ENCODE measurements around the gene APOL4.
"Not testable (repeated sequence)": the region's sequence is repeated elsewhere in the genome, so short reads cannot be mapped to it uniquely, and the experiment has no call there.

Gene APOL4, protein sequence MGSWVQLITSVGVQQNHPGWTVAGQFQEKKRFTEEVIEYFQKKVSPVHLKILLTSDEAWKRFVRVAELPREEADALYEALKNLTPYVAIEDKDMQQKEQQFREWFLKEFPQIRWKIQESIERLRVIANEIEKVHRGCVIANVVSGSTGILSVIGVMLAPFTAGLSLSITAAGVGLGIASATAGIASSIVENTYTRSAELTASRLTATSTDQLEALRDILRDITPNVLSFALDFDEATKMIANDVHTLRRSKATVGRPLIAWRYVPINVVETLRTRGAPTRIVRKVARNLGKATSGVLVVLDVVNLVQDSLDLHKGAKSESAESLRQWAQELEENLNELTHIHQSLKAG

DNA sequence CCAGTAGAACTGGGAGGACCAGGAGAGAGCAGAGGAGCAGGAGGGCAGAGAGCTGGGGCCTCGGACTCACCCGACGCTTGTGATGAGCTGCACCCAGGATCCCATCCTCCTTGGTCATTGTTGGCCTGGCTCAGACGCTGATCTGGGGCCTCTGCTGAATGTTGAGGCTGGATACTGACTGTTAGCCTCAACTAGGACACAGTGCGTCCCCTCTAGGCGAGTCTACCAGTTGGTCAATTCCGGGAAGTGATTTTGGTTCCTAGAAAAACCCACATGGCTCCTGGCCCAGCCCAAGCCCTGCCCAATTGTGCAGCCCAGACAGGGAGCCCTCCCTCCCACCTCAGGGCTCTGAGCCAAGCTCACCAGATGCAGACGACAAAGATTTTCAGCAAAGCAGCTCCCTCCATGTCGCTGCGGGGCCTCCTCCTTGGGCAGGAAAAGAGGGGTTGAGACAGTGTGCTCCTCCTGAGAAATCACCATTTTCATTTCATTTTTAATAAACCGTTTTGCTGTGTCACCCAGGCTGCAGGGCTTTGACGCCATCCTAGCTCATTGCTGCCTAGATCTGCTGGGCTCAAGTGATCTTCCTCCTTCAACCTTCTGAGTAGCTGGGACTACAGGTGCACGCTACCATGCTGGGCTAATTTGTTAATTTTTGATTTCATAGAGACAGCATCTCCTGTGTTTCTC, at the start of gene APOL4:
Gene APOL4, minus strand, starts transcription at position 180 of the 690 bp plus-strand sequence. Its CDS starts 75 bp downstream, at position 105.
- peak in 1 of 2 donors; percentile 25 for DNase-seq

DNA sequence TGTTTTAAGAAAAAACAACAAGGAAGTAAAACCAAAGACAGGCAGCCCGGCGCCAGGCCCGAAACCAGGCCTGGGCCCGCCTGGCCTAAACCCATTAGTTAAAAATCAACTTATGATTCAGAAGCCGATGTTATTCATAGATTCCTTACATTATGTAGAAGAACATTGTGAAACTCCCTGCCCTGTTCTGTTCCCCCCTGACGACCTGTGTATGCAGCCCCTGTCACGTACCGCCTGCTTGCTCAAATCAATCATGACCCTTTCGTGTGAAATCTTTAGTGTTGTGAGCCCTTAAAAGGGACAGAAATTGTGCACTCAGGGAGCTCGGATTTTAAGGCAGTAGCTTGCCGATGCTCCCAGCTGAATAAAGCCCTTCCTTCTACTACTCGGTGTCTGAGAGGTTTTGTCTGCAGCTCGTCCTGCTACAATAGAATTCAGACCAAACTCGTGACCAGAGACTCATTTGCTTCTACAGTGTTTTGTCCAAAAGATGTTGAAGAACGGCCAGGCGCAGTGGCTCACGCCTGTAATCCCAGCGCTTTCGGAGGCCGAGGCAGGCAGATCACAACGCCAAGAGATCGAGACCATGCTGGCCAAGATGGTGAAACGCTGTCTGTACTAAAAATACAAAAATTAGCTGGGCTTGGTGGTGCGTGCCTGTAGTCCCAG, 48.8 kb upstream of the APOL4 start:
- DNase-seq: not testable (repeated sequence)

DNA sequence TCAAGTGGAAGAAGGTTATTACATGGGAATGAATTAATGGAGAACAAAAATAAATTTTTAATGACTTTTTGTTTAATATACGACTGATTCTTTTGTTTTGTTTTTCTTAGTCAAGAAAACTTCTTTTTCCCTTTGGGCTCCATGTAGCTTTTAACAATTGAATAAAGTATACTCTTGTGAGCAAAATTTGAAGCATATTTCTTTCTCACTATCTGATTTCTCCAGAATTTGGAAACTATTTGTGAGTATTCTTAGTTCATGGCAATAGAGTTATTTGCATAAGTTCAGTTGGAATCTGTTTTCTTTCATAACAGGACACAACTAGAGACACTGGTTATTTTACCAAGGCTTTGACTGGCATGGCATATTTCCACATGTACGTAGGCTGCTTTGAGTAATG, 47.6 kb upstream of the APOL4 start:
- no peak for DNase-seq

DNA sequence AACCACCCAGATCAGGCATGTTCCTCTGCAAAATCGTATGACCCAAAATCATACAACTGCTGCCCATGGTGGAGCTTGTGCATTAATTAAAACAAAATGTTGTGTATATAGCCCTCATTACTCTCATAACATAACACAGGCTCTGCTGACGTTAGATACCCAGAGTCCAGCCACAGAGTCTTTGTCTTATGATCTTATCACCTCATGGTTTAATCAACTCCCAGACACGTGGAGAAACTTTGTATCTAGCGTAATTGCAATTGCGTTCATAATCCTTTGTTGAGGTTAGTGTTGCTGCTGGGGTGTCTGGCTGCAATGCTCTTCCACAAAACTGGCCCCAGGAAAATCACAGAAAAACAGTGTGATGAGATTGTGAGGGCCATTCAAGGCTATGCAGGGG, 46.3 kb upstream of the APOL4 start:
- no peak for DNase-seq

DNA sequence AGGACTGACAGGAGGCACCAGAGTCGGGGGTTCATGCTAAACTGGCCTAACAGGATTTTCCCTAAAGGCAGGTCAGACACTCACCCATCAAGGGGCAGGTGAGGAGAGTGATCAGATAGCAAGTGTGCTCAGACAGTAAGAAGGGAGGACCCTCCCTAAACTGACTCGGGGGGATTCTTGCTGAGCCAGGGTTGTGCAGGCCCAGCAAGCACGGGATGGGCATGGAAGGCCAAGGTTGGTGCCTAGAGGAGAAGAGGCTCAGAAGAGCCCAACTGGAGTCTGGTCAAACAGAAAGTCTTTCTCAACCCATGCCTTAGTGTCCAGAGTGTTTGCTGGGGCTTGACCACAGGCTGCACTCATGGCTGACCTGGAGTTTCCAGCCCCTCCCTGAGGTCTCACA, 45.1 kb upstream of the APOL4 start:
- no peak for DNase-seq

DNA sequence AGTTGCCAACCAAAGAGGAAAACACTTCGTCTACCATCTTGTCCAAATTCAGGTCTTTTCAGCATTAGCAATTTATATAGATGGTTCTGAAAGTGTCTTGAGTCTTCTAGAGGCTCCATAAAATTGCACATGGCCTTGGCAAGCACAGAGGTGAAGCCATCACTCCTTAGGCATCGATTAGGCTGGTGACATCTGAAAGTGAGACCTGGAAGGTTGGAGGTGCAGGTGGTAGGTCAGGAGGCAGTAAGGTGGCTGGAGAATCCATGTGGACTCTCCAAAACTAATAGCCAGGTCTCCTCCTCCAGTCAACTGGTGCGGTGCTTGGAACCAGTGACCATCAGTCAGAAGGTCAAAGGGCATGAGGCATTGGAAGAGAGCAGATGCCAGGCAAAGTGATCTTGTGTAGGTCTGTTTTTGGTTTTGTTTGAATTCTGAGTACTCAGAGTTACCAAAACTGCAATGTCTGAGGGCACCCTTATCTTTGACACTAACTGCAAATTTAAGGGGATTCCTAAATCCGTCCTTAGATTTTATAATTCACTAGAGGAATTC, 44.3 kb upstream of the APOL4 start:
- DNase-seq: no peak

DNA sequence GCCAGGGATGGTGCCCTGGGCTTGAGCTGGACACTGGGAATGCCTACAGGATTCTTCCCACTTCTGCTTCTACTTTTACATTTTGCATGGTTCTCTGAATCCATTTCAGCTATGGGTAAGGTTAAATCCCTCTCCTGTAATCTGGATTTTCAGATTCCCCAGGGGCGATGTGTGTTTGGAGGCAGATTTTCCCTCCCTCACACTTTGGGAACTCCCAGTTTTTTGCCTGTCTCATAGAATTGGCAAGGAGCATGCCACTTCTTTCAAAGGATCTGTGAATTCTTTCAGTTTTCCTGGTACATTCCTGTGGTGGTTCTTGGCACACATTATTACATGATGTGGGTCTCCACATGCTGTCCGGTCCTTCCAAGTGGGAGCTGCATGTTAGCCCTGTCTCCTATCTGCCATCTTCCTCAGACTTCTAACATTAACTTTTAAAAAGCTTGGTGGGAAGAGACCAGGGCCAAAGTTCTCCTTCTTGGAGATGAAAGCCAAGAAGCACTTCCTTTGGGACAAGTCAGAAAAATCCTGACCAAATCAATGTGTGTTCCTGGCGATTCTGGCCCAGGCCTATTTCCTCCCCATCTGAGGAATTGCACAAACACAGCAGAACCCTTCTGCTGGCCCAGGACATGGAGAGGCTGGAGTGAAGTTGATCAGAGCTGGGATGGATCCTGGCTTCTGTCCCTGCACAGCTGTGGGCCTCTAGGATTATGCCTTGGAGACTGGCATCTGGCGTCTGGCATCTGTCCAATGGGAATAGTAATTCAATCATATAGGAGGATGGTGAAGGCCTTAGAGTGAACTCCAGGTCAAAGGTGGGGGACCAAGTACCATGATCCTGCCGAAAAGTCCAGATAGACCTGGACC, 43.1 kb upstream of the APOL4 start:
- DNase-seq: no peak

DNA sequence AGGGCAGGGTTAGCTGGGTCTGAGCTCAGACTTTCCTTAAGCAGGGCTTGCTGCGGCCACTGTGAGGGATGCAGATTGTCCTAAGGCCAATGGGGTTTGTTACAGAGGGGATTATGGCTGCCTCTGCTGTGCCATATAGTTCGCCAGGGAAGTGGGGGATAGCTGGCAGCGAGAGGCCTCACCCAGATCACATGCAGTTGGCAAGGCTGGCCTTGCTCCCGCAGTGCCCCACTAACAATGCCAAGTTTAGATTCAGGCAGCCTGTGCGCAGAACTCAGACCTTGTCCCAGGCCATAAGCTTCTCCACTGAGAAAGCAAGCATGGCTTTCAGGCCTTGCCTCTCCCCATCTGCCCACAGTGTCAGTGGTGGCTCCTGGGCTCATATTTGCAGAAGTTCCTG, 42.4 kb upstream of the APOL4 start:
- no peak for DNase-seq

DNA sequence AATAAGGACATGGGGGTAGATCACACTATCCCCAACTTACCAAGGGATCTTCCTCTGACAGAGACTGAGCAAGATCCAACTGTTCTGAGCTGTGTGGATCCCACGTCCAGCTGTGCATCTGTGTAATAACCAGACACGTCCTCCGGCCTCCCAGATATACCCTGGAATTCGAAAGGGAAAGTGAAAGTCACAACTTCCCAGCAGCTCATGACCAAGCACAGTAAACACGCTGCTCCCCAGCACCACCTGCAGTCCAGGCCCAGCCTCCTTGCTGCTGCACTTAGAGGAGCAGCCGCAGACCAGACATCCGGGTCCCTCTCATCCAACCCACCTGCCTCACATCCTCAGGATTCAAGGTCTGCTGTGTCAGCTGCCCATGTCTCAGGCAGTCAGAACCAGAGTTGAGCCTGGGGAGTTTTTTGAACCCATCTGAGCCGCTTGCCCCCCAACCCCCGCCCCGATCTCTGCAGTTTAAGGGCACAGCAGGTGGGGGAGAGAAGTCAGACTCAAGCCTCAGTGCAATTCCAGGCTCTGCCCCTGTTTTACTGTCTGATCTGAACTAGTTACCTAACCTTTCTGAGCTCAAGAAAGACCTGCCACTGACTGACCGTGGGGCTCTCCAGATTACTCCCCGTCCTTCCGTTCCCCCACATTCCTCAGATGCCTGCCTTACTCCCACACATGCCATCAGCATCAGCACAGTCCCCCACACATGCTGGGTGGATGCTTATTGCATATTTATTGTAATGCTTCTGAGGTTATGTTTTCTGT, 38.0 kb upstream of the APOL4 start, which contains the start of gene APOL2:
Gene APOL2, minus strand, starts transcription at position 127 of the 771 bp plus-strand sequence. CDS start 6,365 bp downstream, outside the sequence.
- peak; percentile 90 to 91 for DNase-seq

DNA sequence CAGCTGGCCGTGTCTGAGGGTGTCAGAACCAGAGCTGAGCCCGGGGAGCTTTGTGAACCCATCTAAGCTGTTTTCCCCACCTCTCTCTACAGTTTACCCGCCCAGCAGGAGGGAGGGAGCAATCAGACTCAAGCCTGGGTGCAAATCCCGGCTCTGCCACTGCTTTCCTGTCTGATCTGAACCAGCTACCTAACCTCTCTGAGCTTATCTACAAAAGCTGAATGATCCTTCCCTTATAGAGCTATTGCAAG, 37.5 kb upstream of the APOL4 start:
- no peak for DNase-seq

DNA sequence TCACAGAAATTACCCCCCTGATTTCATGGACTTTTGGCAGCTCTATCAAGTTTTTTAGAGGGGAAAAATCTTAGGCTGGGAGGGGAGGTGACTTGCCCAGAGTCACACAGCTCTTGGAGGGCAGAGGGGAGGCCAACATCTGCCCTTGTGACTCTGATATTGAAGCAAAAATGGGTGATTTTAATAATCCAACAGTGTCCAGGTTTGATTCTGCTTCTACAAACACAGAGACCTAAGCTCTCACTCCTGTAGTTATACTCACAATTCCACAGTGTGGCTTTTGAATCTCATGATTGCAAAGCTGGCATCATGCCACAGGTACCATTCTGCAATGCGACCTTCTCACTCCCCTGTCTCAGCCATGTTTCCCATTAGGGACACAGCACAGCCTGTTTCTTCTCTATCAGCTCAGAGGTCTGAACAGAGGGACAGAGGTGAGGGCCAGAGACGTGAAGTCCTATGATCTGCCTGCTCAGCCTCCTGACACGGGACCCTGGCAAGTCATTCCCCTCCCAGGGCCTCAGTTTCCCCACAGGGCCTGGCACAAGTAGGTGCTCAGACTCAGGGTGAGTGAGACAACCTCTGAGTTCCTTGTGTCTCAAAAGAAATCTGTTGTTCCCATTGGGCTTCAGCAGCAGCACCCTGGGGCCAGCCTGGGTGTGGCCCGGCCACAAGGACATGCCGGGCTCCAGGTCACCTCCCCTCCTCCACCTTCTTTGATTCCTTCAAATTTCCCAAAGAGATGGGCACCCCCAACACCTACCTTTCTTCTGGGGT, 37.0 kb upstream of the APOL4 start:
- peak in 1 of 2 donors; percentile 34 for DNase-seq

DNA sequence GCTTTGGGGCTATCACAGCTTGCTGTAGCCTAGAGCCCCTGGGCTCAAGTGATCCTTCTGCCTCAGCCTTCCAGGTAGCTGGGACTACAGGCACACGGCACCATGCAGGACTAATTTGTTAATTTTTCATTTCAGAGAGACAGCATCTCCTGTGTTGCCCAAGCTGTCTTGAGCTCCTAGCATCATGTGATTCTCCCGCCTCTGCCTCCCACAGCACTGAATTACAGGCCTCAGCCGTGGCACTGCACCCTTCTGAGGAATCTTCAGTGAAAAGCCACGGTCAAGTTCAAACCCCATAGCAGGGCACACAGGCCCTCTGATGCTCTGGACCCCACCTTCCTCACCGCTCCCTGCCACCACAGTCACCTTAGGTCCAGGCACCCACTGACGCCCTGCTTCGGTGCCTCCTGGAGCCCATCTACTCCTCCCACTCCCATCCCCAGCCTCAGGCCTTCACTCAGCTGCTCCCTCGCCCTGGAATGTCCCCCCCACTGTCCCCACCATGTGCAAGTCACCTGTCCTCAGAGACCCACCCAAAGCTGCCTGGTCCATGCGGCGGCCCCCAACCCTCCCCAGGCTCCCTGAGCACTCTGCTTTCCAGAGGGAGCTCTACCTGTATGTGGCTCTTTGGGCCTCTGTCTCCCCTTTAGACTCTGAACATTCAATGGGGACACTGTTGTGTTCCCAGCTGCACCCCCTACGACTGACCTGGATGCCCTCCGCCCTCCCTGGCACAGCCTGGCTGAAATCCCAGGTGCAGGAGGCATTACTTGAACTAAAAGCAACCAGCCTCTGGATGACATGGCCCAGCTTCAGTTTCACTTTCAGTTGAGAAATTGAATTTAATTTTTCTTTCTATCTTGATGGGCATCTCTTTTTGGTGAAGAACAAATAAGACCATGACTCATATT, 36.1 kb upstream of the APOL4 start:
- DNase-seq: peak in 1 of 2 donors; percentile 62

DNA sequence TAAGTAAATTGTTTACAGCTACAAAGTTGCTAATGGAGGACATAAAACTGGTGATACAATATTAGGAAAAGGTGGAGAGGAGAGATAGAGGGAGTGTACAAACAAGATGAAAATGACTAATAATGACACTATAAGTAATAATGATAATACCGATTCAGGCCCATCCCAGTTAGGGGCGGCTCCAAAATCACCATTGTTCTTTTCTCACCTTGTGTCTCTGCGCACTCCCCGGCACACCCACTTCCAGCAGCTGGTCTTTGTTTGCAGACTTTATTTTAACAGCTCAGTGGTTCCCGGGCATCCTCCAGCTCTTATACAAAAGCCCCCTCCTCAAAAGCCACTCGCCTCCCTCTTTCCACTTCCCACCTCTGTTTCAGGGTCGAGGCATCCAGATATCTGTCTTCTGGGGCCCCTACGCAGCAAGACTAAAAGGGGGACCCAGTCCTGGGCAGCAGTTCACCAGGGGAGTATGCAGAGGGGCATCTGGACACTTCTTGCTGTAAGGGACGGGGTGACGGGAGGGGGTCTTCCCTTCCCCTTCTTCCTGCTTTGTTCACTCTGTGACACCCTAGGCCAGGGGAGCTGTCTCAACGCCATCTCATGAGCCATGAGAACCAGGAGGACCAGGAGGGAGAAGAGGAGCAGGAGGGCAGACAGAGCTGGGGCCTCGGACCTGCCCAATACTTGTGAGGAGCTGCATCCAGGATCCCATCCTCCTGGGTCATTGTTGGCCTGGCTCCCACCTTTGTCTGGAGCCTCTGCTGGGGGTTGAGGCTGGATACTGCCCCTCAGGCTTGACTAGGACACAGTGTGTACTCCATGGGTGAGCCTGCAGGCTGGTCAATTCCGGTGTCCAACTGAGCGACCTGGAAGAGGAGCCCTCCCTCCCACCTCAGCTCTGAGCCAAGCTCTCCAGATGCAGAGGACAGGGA, 35.0 kb upstream of the APOL4 start:
- DNase-seq: no peak

DNA sequence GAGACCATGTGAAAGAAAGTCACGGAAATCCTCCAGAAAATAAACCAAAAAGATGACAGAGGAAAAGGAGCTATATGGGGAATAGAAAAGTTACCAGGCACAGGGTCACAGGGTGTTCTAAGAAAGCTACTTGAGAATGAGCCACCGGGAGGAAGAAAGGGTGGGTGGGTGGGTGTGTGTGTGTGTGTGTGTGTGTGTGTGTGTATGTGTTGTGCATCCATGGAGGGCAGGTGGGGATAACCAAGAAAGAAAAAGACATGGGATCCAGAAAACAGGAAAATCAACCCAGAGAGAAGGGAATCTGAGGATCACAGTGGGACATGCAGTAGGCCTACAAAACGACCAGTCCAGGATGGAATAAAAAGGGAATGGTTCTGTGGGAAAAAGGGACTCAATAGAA, 34.0 kb upstream of the APOL4 start:
- no peak for DNase-seq

DNA sequence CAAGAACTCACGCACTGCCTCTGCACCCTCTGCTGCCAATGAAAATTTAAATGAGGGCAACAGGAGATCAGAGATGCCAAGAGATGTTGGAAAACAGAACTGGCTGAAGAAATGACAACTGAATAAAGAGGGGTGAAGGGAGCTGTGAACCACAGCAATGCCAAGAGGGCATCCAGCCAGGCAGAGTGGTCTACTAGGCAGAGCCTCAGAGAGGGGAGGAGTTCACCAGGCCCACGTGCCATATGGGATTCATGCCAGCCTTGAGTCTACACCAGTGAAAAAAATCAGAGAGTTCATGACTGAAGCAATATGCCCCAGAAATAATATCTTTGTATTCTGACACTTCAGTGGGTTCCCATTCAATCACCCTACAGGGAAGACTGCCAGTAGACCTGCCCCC, 33.3 kb upstream of the APOL4 start:
- no peak for DNase-seq

DNA sequence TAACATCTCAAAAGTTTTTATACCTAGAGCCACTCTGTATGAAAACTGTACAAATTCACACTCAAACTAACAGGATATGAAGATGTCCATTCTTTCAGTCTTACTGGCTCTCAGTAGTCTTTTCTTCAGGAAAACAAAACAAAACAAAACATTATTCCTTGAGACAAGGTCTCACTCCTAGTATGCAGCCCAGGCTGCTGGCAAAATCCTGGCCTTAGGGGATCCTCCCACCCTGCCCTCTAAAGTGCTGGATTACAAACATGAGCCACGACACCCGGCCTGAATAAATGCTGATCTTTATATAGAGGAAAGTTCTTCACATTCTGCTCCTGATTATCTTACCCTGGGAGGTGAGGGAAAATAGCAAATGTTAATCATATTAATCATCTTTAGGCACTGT, 32.6 kb upstream of the APOL4 start:
- no peak for DNase-seq

DNA sequence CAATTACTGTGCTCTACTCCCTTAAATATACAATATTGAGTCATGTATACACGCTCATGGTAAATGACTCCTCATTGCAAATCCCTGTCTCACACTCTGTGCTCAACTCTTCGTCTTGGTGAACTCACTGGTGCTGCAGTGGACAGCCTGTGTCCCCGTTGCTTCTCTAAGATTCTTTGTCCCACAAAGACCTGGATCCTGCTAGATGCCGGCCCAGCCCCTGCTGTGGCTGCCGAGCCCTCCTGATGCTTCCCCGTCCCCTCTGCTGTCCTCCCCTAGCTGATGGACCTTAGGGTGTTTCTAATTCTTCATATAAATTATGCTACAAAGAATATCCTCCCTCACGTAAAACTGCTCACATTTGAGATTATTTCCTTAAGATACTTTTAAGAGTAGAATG, 32.2 kb upstream of the APOL4 start:
- no peak for DNase-seq

DNA sequence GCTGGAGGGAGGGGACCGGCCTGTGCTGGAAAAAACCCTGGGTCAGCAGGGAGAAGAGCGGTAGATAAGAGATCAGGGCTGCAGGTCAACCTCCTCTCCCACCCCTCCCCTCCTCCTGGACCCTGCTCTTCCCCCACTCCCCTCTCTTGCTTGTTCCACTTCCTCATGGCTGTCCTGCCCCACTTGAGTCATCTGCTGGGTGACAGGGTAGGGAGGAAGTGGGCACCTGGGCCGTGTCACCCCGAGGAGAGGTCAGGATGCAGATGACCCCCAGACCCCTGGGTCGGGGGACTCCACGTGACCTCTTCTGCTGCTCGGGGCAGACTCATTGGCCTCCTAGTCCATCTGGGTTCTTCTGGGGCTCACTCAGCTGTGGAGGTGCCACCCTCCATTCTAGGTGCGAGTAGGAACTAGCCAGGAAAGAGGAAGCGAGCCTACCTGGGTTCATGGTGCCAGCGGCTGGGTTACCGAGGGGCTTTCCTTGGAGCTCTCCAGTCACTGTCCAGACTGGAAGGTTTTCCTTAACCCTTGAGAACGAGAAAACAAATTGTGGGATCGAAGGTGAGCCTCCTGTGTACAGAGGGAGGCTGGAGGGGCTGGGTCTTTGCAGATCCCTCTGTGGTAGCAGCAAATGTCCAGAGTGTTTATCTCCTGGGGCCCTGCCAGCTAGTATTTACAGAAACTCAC, 31.2 kb upstream of the APOL4 start:
- no peak for DNase-seq

All from CD4-positive, alpha-beta T cell treated with Interferon alpha-2 for 1 hour (primary cell).